Hematopoietic multipotent progenitor cell treated with erythropoietin and hydrocortisone succinate and interleukin-3 and kit ligand, for 6 days (in vitro differentiated cells): Measurements from ENCODE around the gene ADAMTSL4.

Experiments used
- DNase-seq: peaks from one replicate; pipeline ENCODE4 v3.0.0-alpha.2; 2015

ADAMTSL4 gene

GRCh38 chr1:150535511-150536287 is 13.5 kb upstream of the ADAMTSL4 start:
- no peak for DNase-seq

GRCh38 chr1:150536836-150537731 is 12.1 kb upstream of the ADAMTSL4 start:
- no peak for DNase-seq

DNA sequence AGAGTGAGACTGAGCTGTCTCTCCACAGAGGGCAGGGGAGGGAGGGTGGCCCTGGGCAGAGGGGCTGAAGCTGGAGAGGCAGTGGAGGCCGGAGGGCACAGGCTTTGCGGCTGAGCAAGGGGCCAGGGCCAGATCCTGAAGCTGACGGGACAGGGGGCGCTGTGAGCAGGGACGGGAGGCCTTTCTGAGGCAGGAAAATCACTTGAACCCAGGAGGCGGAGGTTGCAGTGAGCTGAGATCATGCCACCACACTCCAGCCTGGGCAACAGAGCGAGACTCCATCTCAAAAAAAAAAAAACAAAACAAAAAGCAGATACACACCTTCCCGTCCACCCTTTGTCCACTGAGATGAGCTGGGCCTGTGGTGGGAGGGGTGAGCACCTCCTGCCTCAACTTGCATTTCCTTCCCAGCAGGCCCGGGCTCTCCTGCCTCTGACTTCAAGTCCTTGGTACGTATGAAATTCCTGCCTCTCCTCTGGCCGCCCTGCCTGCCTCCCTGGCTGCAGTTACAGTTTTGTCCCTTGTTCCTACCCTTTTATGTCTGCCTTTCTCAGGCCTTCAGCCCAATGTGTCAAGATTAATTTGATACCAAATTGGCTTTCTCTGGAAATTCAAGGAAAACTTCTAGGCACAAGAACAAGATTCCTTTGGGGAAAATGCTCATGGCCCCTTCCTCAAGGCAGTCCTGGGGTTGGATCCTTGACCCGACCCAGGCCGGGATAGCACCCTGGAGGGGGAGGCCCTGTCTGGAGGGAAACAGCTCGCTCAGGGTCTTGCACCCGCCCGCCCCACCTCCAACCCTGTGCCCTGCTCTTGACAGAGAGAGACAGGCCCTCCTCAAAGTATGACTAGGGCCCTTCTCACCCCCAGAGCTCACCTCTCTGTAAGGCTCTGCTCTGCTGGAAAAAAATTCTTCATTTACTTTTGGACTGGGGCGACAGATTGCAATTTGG is 11.2 kb upstream of the ADAMTSL4 start:
- DNase-seq = no peak

DNA sequence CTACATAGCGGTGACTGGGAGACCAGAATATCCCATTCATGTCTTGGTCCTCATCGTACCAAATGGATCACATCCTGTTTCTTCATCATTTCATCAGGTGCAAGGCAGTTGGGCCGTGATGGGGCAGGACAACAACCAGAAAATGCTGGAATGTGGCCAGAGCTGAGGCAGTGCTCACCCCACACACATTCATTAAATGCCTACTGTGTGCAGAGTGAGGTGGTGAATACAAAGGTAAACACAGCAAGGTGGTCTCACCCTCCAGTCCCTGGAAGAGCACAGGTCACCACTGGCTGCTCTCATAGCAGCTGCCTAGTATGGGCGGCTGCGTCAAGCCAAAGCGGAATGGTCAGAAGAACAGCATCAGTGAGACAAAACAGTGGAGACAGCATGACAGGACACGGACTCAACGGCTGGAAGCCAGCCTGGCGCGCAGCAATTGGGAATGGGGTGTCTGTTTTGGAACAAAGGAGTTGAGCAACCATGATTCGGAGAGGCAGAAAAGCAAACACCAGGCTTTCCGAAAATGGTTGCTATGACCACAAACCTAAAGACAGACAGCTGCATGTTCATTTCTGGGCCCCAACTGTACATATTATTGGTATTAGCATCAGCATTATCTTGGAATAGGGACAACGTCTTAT is 5.6 kb upstream of the ADAMTSL4 start:
- DNase-seq = no peak

GRCh38 chr1:150544204-150544603 is 5.0 kb upstream of the ADAMTSL4 start:
- no peak for DNase-seq

- DNase-seq = peak; percentile 71
Observed at GRCh38 chr1:150545486-150546032, 3.6 kb upstream of the ADAMTSL4 start.

- DNase-seq = no peak
Observed at GRCh38 chr1:150546294-150546937, 2.8 kb upstream of the ADAMTSL4 start.

- DNase-seq = no peak
Observed at GRCh38 chr1:150548324-150548631, 930 bp upstream of the ADAMTSL4 start.

DNA sequence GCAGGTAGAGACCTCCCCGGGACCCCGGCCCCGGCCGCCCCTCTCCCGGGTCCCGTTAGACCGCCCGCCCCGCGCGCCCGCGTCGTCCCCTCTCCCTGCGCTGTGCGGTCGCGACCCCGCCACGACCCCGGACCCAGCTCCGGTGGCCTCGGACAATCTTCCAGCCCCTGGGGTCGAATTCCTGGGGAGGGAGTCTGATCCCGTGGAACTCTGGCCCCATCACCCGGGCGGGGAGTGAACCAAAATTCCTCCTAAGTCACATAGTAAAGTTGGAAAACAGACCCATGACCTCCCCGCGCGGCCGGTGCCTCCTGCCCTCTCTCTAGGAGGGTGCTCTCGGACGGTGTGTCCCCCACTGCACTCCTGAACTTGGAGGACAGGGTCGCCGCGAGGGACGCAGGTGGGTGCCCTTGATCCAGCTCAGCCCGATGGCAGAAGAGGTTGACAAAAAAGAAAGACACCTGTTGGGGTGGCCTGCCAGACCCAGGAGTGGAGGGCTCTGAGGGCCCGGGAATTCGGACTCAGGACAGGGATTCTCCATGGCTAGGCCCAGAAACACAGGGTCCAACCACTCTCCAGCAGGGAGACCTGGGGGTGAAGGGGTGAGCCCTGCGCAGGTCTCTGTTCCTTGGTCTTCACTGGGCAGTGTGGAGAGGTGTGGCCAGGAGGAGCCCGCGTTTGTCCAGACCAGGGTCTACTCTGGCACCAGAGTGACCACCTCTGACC is 451 bp downstream of the ADAMTSL4 start:
- no peak for DNase-seq

DNA sequence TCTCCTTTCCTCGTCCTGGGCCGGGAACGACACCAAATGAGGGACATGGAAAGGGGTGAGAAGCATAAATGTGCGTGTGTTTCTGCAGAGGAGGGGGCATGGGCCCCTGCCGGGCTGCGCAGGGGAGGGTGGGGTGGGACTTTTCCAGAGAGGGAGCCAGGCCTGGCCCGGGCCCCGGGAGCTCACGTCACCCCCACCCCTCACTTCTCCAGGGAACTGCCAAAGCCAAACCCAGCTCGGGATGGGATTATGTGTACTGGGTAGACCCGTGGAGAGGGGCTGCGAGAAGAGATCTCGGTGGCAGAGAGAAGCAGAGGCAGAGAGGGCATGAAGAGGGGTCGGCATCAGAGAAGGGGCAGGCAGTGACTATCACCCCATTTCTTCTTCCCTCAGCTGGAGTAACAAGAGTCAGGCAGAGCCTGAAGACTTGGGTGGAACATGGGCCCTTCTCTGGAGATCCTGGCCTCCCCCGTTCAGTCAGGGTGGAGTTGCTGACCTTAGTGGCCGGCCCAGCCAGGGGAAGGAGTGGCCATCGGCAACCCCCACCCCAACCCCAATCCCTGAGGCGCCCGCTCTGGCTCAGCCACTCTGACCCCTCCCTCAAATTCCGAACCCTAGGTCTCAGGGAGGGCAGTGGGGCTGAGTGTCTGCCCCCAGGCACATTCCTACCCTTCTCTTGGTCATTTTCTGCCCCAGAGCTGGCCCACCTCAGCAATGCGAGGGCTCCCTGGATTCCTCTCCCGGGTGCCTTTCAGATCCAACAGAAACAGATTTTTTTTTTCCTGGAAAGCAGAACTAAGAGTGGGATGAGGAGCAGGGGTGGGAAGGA is 1.2 kb downstream of the ADAMTSL4 start:
- no peak for DNase-seq

DNA sequence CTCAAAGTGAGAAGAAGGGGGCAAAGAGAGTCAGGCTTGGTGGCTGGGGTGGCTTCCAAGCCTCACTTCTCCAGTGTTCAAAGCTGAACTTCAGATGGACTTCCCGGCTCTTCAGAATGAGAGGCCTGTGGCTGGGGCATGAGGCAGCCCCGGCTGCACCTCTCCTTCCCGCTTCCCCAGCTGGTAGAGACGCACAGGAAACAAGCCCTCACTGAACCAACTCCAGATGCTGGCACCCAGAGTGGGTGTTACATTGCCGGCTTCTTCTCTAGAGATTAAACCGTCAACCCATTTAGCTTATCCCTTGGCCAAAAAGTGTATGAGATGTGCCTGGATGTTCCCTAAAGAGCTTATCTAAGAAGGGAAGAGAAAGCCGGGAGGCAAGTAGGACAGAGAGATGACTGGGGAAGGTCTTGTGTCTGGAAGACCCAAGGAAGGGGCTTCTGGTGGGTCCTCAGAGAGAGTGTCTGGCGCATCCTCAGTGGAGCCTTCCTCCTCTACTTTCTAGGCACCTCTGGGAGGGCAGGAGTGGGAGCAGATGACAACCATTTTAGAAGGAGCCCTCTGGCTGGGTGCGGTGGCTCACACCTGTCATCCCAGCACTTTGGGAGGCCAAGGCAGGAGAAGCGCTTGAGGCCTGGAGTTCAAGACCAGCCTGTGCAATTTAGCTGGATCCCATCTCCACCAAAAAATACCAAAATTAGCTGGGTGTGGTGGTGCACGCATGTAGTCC is 2.0 kb downstream of the ADAMTSL4 start:
- DNase-seq = peak; percentile 42

DNA sequence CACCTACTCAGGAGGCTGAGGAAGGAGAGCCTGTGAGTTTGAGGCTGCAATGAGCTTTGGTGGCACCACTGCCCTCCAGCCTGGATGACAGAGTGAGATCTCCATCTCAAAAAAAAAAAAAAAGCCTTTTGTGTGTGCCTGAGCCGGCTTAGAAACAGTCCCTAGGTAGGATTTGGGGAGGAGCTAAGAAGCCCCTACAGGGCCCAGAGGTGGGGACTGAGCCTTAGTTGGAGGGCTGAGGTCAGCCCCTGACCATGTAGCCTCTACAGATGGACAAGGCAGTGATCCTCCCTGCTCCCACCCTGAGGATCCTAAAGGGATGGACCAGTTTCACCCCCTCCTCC is 2.5 kb downstream of the ADAMTSL4 start:
- no peak for DNase-seq

DNA sequence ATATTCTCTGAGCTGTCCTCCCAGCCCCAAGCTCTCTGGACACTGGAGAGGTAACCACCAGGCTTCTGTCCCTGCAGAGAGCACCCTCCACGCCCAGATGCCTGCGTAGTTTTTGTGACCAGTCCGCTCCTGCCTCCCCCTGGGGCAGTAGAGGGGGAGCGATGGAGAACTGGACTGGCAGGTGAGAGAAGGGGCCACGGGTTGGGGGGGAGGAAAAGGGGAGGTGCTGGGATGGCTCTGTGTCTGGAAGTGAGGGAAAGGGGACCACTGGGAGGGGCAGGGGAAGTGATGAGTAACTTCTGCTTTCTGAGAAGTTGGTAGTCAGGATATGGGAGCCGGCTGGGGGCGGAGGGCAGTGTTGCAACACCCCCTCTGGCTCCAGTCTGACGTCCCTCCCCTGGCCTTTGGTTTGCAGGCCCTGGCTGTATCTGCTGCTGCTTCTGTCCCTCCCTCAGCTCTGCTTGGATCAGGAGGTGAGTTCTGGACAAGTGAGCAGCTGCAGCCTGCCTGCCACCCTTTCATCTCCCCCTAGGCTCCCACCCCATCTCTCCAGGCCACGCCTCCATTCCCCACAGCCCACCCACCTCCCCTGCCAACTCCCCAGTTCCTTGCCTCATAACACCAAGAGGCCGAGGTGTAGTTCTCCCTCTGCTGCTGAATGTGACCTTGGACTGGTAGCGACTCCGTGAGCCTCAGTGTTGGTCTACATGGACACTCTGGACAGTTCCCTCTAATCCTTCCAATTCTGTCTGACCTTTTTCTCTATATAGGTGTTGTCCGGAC is 3.1 kb downstream of the ADAMTSL4 start:
- DNase-seq = peak; percentile 81

DNA sequence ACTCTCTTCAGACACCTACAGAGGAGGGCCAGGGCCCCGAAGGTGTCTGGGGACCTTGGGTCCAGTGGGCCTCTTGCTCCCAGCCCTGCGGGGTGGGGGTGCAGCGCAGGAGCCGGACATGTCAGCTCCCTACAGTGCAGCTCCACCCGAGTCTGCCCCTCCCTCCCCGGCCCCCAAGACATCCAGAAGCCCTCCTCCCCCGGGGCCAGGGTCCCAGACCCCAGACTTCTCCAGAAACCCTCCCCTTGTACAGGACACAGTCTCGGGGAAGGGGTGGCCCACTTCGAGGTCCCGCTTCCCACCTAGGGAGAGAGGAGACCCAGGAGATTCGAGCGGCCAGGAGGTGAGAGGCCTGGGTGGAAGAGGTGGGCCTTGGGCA is 3.7 kb downstream of the ADAMTSL4 start:
- no peak for DNase-seq

GRCh38 chr1:150553392-150554085 is 4.3 kb downstream of the ADAMTSL4 start:
- DNase-seq = no peak

DNA sequence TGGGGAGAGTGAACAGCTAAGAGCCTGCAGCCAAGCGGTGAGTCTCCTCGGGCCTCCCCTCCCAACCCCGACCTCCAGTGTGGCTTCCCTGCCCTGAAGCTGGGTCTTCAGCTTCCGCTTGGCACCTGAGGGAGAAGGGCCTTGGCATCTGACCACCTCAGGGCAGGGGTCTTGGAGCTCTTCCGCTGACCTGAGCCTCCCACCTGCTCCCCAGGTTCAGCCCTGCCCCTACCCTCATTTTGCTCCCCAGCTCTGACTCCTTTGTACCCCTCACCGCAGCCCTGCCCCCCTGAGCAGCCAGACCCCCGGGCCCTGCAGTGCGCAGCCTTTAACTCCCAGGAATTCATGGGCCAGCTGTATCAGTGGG is 4.9 kb downstream of the ADAMTSL4 start:
- no peak for DNase-seq

- no peak for DNase-seq
Observed at GRCh38 chr1:150555198-150555970, 6.2 kb downstream of the ADAMTSL4 start.
